ENCODE data around the gene STRA8. TPM values are rescaled to one million over a fixed set of nuclear protein-coding genes. Genes with fewer than 3 reads are reported as not detected.

STRA8 gene
- total and polyA plus RNA-seq, 9 donors = not detected

DNA sequence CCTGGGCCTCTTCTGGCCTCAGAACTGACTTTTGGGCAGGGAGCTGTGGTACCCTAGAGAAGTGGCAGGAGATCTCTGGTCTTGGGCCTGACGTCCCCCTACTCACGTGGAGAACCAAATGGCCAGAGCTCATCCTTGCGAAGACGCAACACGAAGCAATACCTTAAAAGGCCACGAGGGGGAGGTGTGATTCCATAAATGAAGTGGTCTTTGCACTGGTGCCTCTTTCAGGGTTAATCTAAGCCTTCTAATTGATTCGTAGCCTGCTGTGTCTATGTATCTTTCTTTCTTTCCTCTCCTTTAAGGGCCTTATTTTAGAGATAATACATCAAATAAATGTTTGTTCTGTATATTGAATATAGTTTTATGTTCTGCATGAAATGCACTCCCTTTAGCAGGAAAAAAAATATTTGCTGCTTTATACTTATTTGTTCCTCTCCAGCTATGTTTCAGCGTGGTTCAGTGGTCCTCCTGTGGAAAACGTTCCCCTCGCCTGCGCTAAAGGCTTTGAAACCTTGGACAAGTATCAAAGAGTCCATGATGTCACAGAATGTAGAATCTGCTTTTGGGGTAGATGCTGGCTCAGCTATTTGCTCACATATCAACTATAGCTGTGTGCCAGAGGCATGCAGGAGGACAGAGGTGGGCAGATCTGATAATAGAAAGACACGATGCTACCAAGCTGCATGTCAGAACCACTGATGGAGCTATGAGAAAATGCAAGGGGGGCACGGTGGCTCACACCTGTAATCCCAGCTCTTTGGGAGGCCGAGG lies 41.0 kb downstream of the STRA8 start:
- no peaks in the 10 kb centered on the region for H3K4me1 ChIP-seq (ENCODE audit: insufficient read depth)
- intact Hi-C loops (cut with DNase I) = loop anchor here in 1 of 4 donors (5.0 kb wide), 1 partner anchor 233 kb away; no protein-coding TSS in a partner anchor
- DNase-seq = peak; percentile 42 to 72 (median 62)
- H3K36me3 ChIP-seq = no peaks in the 10 kb centered on the region
- WGBS, 3 donors = 27 to 33% (median 30%) methylated on average over 14 of the region's 14 CpGs
- no peak overlapping the region for H3K4me3 ChIP-seq
- no peaks in the 10 kb centered on the region for H3K27me3 ChIP-seq
- TF ChIP-seq POLR2A (IDR thresholded peaks at IDR 0.05) = no peak
- TF ChIP-seq, protein P1, sequence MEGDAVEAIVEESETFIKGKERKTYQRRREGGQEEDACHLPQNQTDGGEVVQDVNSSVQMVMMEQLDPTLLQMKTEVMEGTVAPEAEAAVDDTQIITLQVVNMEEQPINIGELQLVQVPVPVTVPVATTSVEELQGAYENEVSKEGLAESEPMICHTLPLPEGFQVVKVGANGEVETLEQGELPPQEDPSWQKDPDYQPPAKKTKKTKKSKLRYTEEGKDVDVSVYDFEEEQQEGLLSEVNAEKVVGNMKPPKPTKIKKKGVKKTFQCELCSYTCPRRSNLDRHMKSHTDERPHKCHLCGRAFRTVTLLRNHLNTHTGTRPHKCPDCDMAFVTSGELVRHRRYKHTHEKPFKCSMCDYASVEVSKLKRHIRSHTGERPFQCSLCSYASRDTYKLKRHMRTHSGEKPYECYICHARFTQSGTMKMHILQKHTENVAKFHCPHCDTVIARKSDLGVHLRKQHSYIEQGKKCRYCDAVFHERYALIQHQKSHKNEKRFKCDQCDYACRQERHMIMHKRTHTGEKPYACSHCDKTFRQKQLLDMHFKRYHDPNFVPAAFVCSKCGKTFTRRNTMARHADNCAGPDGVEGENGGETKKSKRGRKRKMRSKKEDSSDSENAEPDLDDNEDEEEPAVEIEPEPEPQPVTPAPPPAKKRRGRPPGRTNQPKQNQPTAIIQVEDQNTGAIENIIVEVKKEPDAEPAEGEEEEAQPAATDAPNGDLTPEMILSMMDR (IDR thresholded peaks at IDR 0.05) = peak; percentile 54 to 66 (median 60)
- TF ChIP-seq EP300 (IDR thresholded peaks at IDR 0.05) = no peak
- no peaks in the 10 kb centered on the region for H3K9me3 ChIP-seq
- no peak overlapping the region for H3K27ac ChIP-seq

DNA sequence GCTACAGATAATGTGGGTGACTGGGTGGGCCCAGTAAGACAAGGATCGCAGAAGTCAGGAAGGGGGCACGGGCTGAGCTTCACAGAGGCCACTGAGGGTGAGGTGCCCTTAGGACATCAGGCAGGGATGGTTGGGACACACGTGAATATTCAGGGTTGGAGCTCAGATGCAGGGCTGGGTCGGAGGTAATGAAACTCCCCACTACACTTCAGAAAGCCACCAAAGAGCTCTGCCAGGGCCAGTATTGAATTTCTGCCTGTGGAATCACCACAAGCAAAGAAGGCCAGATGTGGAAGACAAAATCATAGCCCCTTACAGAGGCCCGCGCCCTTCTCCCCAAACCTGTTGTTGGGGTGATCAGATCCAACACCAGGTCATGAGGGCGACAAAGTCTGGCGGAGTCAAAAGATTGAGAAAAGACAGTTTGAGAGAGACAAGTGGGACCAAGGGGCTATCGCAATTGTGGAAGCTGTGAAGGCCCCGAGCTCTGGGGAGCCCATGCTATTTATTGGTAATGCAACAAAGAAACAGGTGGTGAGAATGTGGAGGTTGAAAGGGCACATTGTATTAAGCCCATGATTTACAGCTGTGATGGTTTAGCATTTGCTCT lies 42.4 kb downstream of the STRA8 start:
- WGBS, 3 donors = 88 to 90% (median 89%) methylated on average over 10 of the region's 10 CpGs
- intact Hi-C loops (cut with DNase I) = loop anchor here in 1 of 4 donors (5.0 kb wide), 1 partner anchor 231 kb away; no protein-coding TSS in a partner anchor
- no peak overlapping the region for H3K27ac ChIP-seq
- no peaks in the 10 kb centered on the region for H3K4me1 ChIP-seq (ENCODE audit: insufficient read depth)
- no peaks in the 10 kb centered on the region for H3K36me3 ChIP-seq
- TF ChIP-seq EP300 (IDR thresholded peaks at IDR 0.05) (no peak), POLR2A (IDR thresholded peaks at IDR 0.05) (no peak)
- TF ChIP-seq, protein P1 (IDR thresholded peaks at IDR 0.05) = no peak
- H3K27me3 ChIP-seq = no peaks in the 10 kb centered on the region
- H3K4me3 ChIP-seq = no peak overlapping the region
- no peaks in the 10 kb centered on the region for H3K9me3 ChIP-seq
- DNase-seq = no peak

DNA sequence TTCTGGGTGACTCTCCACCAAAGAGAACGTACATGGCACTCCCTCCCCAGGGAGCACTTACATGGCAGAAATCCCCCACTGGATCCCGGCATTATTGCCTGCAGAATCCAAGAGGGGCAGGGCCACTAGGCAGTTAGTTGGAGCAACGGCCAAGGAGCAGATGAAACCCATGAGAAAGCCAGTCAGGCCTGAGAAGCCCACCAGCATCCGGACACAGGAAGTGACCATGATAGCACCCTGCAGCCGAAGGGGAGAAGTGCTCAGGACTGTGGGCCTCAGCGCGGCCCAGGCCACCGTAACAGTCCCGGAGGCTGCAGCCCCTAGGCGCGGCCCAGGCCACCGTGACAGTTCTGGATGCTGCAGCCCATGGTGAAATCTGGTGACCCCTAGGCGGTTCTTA lies 43.5 kb downstream of the STRA8 start:
- Histone ChIP-seq H3K27me3 (no peaks in the 10 kb centered on the region), H3K4me3 (no peak overlapping the region), H3K4me1 (ENCODE audit: insufficient read depth) (no peaks in the 10 kb centered on the region), H3K27ac (no peak overlapping the region), H3K9me3 (no peaks in the 10 kb centered on the region), H3K36me3 (no peaks in the 10 kb centered on the region)
- DNase-seq = no peak
- no peak for TF ChIP-seq POLR2A (IDR thresholded peaks at IDR 0.05)
- TF ChIP-seq, protein P1 (IDR thresholded peaks at IDR 0.05) = no peak
- TF ChIP-seq EP300 (IDR thresholded peaks at IDR 0.05) = no peak
- intact Hi-C loops (cut with DNase I) = loop anchor here in 1 of 4 donors (5.0 kb wide), 1 partner anchor 230 kb away; no protein-coding TSS in a partner anchor
- WGBS, 3 donors = 78 to 80% (median 79%) methylated on average over 13 of the region's 13 CpGs

DNA sequence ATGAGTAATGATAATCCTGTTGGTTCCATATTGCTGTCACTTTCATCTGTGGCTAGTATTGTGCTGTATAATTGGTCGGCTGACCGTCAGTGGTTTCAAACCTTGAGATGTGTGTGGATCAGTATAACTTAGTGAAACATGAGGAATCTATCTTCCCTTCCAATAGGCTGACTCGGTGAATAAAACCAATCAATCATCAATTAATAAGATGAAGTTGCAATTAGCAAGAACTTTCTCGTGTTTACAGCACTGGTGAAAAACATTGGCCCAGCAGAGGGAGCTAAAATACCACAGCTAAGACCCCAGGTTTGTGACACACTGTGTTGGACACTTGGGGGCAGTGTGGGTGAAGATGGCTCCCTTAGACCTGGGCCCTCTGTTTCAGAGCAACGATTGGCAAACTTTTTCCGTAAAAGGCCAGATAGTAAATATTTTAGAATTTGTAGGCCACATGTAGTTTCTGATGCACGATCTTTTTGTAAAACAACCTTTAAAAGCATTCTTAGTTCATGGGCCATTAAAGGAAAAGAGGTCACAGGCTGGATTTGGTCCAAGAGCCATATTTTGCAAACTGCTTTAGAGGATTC lies 47.8 kb downstream of the STRA8 start:
- Histone ChIP-seq H3K4me3 (no peak overlapping the region), H3K27ac (no peak overlapping the region)
- intact Hi-C loops (cut with DNase I) = loop anchor here (5.0 to 10.0 kb wide), 2 partner anchors 276 to 363 kb away; partner anchors contain the start of gene NUP205 (in 3 of the 4)

More for the DNA sequence above, 47.8 kb downstream of the STRA8 start:
- WGBS, 3 donors = 2 to 4% (median 4%) methylated on average over 7 of the region's 7 CpGs
- Histone ChIP-seq H3K36me3 (no peaks in the 10 kb centered on the region), H3K9me3 (no peaks in the 10 kb centered on the region), H3K4me1 (ENCODE audit: insufficient read depth) (no peaks in the 10 kb centered on the region), H3K27me3 (no peaks in the 10 kb centered on the region)
- no peak for TF ChIP-seq POLR2A (IDR thresholded peaks at IDR 0.05)
- TF ChIP-seq, protein P1 (IDR thresholded peaks at IDR 0.05) = peak; percentile 63 to 94 (median 92)
- peak; percentile 72 to 86 (median 78) for DNase-seq
